HG03342 (cell line): ENCODE measurements around the gene RTP4.
A peak's percentile ranks its signal among the peaks of the same experiment; 100 is the strongest.
"Not testable (repeated sequence)": the region's sequence is repeated elsewhere in the genome, so short reads cannot be mapped to it uniquely, and the experiment has no call there.

Source experiments
- ATAC-seq: cut with Tn5 transposase; IDR thresholded peaks from one replicate; pipeline ENCODE4 v1.9.1; 2021; ENCODE audit warnings: mild to moderate bottlenecking, moderate library complexity; ENCODE audit not compliant: unreplicated experiment

RTP4 gene

GRCh38 chr3:187367561-187368103 is 553 bp upstream of the RTP4 start:
- ATAC-seq, result no peak

- ATAC-seq, result peak; percentile 50
These were observed 883 bp downstream of the RTP4 start for GRCh38 chr3:187369089-187369447.

DNA sequence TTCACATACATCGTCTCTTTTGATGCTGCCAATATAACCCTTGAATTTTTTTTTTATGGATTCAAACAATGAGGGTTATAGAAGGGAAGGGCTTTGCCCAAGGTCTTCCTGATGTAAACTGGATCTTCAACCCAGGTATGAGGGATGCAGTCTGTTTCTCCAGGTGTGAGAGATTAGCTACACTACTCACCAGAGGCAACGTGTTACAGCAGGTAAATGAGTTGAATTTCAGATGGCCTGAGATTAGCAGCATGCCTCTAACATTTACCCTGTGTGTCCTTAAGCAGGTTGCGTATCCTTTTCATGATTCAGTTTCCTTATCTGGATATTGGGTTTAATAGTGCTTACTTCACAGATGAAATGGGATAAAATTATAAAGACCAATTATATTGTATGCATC is 1.9 kb downstream of the RTP4 start:
- no peak for ATAC-seq

DNA sequence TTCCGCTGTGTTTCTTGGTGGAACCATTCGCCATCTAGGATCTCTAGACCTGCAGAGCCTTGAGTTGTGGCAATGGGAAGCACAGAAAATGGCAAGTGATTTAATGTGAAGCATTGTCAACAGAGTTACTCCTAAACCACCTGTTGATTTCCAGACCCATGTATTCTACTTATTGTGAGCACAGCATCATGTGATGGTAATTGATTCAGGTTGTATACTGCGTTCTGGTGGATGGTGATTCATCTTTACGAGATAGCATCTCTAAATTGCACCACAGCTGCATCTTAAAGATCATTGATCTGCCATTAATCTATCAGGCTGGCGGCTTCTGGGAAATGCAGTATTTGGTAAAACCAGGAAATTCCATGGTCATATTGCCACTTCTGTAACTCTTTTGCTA is 7.4 kb downstream of the RTP4 start:
- no peak for ATAC-seq

DNA sequence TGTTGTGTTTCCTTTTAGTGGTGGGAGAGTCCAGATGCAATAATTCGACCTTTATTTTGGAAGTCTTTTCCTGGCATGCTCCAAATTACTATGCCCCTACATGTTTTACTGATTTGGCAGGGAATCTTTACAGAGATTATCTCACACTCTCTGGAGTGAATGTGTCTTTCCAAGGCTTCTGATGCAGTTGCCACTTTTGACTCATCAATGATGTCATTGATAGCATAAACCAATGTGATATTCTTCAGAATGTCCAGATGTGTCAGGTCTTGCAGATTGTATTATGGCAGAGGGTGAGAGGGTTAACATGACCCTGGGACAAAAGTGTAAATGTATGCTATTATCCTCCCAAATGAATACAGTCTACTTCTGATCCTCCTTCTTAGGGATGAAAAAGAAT is 9.7 kb downstream of the RTP4 start:
- no peak for ATAC-seq

- ATAC-seq, result no peak
These were observed 14.5 kb downstream of the RTP4 start for GRCh38 chr3:187382609-187383151.

DNA sequence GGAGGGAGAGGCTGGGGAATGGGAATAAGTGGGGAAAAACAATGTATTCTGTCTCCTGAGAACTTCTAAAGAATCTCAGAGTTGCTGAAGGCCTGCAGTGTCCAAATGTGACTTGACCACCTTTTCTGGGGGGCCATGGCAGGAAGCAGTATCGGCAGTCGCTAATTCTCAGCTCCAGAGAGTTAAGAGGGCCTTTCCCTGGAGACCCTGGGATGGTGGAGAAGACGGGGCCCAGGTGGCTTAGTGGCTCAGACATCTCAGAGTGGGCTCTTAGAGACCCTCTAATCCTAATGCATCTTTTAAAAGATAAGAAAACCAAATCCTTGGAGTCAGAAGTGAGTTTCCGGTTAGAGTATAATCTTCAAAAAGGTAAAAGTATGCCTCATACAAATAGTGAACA is 15.1 kb downstream of the RTP4 start:
- ATAC-seq, result no peak

DNA sequence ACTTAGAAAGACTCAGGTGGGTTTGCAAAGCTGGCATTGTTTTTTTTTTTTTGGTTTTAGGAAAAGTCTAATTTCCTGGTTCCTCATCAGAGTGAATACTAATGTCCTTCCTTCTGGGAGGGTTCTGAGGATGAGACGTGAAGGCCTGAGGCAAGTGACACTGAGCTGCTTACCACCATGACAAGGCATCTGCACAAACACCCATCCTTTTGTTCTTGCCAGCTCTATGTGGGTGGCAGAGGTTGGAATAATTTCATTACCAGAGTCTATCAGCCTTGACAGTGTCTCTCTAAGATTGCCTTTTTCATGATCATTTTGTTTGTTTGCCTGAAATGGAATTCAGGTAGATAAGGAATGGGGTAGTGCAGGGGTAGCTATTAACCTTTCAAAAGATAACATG is 17.1 kb downstream of the RTP4 start:
- ATAC-seq, result no peak

GRCh38 chr3:187396661-187397060 is 28.5 kb downstream of the RTP4 start:
- no peak for ATAC-seq

GRCh38 chr3:187398955-187399354 is 30.8 kb downstream of the RTP4 start:
- ATAC-seq, result no peak

DNA sequence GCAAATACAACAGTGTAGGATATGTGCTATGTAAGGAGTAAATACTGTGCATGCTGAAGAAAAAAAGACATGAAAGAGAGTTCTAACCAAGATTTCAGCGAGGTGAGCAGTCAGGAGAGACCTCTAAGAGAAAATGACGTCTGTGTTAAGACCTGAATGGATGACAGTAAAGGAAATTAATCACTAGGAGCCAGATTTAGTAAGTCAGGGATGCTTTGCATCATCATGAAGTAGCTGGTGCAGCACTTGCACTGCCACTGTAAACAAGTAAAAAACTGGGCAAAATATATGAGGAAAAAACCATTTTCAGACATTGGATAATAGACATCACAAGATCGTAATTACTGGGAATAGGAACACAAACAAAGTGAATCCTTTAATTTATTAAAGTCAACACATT is 32.6 kb downstream of the RTP4 start:
- ATAC-seq, result no peak

GRCh38 chr3:187401856-187402255 is 33.7 kb downstream of the RTP4 start:
- ATAC-seq, result no peak

DNA sequence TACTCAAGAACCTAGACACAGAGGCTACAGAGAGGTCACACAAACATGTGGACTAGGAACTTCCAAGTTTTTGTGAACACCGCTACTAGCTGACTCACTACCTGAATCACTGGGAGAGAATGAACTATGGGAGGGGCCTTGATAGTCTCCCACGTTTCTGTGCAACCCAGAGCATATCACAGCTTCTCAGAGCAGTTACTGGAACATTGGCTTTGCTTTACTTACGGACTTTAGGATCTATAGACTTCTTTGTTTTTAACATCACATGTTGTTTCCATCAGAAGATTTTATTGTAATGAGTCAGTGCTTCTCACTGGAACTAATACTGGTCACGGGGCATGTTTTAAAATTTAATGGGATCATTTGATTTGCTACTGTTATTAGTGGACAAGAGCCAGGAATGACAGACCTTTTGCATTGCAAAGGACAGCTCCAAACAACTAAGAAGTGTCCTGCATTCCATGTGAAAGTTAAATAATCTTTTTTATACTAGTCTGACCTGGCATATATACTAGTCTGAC is 35.6 kb downstream of the RTP4 start:
- ATAC-seq, result no peak

- ATAC-seq, result no peak
These were observed 38.7 kb downstream of the RTP4 start for GRCh38 chr3:187406927-187407326.

DNA sequence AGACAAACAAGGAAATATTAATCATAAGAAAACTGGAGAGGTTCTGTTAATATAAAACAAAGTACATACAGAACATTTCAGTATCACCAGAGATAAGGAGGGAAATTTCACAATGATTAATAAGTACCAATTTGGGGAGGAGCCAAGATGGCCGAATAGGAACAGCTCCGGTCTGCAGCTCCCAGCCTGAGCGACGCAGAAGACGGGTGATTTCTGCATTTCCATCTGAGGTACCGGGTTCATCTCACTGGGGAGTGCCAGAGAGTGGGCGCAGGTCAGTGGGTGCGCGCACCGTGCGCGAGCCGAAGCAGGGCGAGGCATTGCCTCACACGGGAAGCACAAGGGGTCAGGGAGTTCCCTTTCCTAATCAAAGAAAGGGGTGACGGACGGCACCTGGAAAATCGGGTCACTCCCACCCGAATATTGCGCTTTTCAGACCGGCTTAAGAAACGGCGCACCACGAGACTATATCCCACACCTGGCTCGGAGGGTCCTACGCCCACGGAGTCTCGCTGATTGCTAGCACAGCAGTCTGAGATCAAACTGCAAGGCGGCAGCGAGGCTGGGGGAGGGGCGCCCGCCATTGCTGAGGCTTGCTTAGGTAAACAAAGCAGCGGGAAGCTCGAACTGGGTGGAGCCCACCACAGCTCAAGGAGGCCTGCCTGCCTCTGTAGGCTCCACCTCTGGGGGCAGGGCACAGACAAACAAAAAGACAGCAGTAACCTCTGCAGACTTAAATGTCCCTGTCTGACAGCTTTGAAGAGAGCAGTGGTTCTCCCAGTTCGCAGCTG is 44.0 kb downstream of the RTP4 start:
- ATAC-seq, result not testable (repeated sequence)
